DMS114 treated with DMSO at 0.1 percent for 48 hours (cell line): Measurements from ENCODE around the gene SCML1.
"Not testable (repeated sequence)": the region's sequence is repeated elsewhere in the genome, so short reads cannot be mapped to it uniquely, and the experiment has no call there.

Source experiments
- DNase-seq: peaks from one replicate; lab custom pipeline; 2025; ENCODE audit not compliant: unreplicated experiment; lab: John Stamatoyannopoulos, UW

SCML1 gene

DNA sequence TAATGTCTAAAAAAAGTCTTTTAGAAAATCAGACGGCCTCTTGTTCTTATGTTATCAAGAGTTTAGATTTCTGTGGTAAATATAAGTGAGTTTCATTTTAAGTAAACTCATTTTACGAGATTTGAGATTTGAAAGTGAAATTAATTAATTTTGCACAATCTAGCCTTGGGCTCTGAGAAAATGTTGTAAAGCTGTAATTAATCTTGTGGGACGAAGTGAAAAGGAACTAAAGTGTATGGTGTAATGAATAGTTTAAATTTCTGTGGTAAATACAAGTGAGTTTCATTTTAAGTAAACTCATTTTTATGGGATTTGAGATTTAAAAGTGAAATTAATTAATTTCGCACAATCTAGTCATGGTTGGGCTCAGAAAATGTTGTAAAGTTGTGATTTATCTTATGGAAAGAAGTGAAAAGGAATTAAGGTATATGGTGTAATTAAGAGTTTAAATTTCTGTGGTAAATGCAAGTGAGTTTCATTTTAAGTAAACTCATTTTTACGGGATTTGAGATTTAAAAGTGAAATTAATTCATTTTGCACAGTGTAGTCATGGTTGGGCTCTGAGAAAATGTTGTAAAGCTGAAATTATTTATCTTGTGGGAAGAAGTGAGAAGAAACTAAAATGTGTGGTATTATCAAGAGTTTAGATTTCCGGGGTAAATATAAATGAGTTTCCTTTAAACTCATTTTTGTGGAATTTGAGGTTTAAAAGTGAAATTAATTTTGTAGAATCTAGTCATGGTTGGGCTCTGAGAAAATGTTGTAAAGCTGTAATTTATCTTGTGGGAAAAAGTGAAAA, 1.6 kb downstream of the SCML1 start:
- peak; percentile 28 for DNase-seq

GRCh38 chrX:17740137-17741122, 3.1 kb downstream of the SCML1 start:
- DNase-seq = no peak

- DNase-seq = no peak
Observed at GRCh38 chrX:17741123-17741511, 3.8 kb downstream of the SCML1 start.

DNA sequence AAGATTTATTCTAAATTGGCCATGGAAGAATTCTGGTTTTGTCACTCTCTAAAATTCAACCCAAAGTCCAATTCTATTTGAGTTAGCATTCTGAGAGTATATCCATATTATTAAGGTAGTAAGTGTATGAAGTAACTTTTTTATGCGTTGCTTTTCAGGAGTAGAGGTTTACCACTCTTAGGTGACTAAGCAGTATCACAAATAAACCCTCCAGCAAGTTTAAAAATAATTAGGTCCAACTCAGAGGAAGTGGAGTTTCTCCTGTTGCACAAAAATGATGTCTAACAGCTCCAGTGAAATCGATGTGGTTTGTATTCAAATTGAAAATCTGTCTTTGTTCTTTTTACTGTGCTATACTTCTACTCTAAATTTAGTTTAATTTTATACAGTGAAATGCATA, 6.6 kb downstream of the SCML1 start:
- no peak for DNase-seq

GRCh38 chrX:17744896-17745523, 7.7 kb downstream of the SCML1 start:
- no peak for DNase-seq

- no peak for DNase-seq
Observed at GRCh38 chrX:17747692-17748091, 10.4 kb downstream of the SCML1 start.

GRCh38 chrX:17748684-17749083, 11.4 kb downstream of the SCML1 start:
- DNase-seq = no peak

DNA sequence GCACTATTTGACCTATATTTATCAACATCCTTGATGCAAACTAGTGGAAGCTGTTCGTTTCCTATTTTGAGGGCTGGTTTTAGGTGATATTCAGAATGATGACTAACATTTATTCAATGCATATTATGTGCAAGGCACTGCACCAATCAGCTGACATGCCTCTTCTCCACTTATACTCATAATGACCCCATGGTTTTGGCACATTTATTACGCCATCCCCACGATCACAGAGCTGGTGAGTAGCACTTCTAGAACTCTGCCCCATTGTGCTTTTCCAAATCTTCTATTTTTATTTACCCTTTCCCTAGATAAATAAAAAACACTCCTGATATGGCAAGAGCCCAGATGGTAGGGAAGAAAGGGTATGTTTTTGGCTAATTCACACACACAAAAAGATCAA, 13.1 kb downstream of the SCML1 start:
- DNase-seq = no peak

GRCh38 chrX:17758382-17758781, 21.1 kb downstream of the SCML1 start:
- DNase-seq = no peak

DNA sequence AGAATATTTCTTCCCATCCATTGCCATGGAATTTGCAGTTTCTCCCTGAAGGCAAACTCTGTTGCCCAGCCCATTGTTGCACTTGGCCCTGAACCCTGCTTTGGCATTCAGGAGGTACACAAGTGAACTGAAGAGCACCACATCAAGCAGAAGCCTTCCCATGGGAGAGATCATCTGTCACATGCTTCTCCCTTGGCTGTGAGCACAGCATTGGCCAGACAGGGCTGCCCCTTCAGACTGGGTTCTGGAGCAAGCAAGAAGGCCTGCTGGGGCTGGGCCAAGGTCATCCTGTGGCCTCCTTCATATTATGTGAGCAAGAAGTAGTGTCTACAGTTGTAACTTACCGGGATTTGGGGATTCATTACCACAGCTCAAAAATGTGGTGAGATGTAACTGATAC, 22.7 kb downstream of the SCML1 start:
- DNase-seq = no peak

- no peak for DNase-seq
Observed at GRCh38 chrX:17767734-17768133, 30.4 kb downstream of the SCML1 start.

- no peak for DNase-seq
Observed at GRCh38 chrX:17768997-17769396, 31.7 kb downstream of the SCML1 start.

DNA sequence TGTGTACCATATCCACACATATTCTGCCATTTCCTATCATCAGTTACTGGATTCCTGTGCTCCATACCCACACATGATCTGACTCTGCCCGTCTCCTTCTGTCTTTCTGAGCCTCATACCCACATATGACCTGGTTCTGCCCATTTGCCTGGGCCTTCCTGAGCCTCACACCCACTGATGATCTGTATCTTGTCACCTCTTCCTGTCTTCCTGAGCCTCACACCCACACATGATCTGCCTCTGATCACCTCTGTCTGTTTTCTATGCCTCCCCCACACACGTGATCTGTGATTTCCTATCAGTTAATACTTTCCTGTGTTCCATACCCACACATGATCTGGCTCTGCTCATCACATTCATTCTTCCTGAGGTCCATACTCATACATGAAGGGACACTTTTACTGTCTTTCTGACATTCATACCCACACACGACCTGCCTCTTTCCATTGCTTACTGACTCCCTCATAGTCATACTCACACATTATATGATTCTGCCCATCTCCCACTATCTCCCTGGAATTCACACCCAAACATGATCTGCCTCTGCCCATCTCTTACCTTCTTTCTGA, 32.5 kb downstream of the SCML1 start:
- no peak for DNase-seq

DNA sequence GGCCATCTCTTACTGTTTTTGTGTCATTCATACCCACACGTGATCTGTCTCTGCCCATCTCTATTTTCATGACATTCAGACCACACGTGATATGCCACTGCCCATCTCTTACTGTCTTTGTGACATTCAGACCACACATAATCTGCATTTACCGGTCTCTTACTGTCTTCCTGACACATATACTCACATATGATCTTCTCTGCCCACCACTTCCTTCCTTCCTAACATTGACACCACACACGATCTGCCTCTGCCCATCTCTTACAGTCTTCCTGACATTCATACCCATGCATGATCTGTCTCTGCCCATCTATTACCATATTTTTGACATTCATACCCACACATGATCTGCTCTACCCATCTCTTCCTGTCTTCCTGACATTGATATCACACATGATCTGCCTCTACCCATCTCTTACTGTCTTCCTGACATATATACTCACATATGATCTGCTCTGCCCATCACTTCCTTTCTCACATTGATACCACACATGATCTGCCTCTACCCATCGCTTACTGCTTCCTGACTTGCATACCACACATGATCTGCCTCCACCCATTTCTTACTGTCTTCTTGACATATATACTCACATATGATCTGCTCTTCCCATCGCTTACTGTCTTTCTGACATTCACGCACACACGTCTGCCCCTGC, 36.1 kb downstream of the SCML1 start:
- DNase-seq = no peak

DNA sequence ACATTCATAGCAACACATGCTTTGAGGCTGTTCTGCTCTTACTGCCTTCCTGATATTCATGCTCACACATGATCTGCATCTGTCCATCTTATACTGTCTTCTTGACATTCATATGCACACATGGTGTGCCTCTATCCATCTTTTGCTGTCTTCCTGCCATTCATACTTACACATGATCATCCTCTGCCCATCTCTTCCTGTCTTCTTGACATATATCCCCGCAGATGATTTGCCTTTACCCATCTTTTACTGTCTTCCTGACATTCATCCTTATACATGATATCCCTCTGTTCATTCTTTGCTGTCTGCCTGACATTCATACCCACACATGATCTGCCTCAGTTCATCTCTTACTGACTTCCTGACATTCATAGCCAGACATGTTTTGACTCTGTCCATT, 36.8 kb downstream of the SCML1 start:
- DNase-seq = no peak

DNA sequence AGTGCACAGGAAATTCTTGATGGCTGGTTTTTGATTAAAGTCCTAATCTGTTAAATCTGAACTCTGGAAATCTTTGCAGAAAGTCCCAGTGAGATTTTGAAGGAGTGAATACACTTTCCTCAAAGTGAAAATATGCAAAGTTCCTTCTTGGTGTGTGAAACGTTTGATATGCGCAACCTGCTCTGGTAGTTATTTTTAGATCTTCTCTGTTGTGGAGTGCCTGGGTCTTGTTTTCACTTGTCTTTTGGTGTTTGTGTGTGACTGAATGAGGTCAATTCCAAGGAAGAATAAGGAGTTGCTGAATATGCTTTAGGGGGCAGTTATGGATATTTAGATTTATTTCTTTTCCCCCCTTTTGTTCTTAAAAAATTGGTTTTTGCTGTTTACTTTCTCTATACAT, 41.7 kb downstream of the SCML1 start:
- no peak for DNase-seq

- DNase-seq = no peak
Observed at GRCh38 chrX:17779434-17779833, 42.1 kb downstream of the SCML1 start.

DNA sequence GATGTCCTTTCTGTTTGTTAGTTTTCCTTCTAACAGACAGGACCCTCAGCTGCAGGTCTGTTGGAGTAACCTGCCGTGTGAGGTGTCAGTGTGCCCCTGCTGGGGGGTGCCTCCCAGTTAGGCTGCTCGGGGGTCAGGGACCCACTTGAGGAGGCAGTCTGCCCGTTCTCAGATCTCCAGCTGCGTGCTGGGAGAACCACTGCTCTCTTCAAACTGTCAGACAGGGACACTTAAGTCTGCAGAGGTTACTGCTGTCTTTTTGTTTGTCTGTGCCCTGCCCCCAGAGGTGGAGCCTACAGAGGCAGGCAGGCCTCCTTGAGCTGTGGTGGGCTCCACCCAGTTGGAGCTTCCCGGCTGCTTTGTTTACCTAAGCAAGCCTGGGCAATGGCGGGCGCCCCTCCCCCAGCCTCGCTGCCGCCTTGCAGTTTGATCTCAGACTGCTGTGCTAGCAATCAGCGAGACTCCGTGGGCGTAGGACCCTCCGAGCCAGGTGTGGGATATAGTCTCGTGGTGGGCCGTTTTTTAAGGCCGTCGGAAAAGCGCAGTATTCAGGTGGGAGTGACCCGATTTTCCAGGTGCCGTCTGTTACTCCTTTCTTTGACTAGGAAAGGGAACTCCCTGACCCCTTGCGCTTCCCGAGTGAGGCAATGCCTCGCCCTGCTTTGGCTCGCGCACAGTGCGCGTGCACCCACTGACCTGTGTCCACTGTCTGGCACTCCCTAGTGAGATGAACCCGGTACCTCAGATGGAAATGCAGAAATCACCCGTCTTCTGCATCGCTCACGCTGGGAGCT, 49.5 kb downstream of the SCML1 start:
- not testable (repeated sequence) for DNase-seq

DNA sequence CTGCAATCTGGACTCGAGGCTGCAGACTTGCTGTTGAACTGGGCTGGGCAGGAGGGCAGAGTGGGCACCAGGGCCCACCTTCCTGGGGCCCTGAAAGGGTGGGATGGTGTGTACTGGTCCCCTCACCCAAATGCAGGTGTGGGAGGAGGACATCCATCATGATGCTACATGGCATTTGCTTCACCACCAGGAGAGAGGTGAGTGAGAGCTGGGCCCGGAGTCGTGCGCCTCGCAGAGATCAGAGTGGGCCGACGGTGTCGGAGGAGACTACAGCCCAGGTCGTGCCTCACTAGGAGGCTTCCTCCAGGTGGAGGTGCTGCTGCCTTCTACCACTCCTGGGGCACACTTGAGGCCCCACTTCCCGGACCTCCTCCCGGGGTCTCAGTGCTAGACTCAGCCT, 50.3 kb downstream of the SCML1 start:
- no peak for DNase-seq

DNA sequence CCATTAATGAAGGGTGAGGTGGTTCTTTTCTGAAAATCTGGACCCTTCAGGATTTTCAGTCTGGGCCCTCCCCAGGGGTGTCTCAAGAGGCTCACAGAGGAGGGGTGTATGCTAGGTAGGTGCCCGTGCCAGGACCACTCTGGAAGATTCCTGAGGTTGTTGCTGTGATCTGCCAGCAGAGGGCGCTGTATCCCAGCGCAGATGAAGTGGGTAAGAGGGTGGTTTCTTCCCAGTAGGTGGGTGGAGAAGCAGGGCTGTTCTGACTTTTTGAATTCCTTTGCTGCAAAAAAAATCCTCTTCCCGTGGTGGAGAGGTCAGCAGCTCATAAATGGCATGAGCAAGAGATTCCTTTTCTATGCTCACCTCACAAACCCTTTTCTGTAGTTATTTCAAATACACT, 51.1 kb downstream of the SCML1 start:
- DNase-seq = peak; percentile 2
